ENCODE results near the gene KCNN4.

DNA sequence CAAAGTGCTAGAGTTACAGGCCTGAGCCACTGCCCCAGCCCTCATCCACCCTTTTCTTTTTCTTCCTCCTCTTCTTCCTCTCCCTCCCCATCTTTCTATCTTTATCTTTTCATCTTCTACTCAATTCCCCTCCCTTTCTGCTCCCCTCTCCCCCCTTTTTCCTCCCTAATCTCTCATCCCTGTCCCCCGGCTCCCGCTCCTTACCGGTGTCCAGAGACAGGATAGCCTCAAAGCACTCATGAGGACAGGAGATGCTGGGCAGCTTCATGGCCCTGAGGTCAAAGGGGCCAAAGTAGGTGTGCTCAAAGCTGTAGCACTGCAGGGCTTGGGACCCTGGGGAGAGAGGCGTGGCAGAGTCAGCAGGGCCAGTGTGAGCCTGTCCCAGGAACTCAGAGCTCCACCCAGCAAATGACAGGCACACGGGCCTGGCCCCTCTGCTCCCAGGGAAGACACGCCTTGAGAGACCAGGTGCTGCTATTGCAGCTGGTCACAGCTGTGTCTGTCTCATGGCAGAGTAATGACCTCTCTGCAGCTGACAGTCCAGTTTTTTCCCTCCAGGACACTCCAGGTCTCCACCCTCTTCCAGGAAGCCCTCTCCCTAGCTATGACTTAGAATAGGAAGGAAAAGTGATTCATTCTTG lies 18.8 kb upstream of the KCNN4 start:
- no peak for TF ChIP-seq EZH2phosphoT487 (IDR thresholded peaks at IDR 0.05; ENCODE audit: low read depth, severe bottlenecking, unreplicated experiment)
- TF ChIP-seq, protein P1, sequence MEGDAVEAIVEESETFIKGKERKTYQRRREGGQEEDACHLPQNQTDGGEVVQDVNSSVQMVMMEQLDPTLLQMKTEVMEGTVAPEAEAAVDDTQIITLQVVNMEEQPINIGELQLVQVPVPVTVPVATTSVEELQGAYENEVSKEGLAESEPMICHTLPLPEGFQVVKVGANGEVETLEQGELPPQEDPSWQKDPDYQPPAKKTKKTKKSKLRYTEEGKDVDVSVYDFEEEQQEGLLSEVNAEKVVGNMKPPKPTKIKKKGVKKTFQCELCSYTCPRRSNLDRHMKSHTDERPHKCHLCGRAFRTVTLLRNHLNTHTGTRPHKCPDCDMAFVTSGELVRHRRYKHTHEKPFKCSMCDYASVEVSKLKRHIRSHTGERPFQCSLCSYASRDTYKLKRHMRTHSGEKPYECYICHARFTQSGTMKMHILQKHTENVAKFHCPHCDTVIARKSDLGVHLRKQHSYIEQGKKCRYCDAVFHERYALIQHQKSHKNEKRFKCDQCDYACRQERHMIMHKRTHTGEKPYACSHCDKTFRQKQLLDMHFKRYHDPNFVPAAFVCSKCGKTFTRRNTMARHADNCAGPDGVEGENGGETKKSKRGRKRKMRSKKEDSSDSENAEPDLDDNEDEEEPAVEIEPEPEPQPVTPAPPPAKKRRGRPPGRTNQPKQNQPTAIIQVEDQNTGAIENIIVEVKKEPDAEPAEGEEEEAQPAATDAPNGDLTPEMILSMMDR (IDR thresholded peaks at IDR 0.05; ENCODE audit: poor library complexity) = no peak
